Left renal cortex interstitium (tissue), 4 donors: Measurements from ENCODE around the gene LPAR3. TPM values are rescaled to one million over a fixed set of nuclear protein-coding genes. Genes with fewer than 3 reads are reported as not detected.
A peak's percentile ranks its signal among the peaks of the same experiment; 100 is the strongest.

Experiments
- DNase-seq, 4 donors: peaks; one replicate each; pipeline ENCODE4 v3.0.0-alpha.2; 2013; ENCODE audit warnings: low read depth in 4 of 4, low spot score in 2 of 4, missing footprints in 1 of 4
- polyA plus RNA-seq, 4 donors: library from polyadenylated mRNA; unstranded; fragments of 120-200 nt; gene quantifications; one replicate each; pipeline ENCODE4 v1.2.1, GENCODE V29; 2013; ENCODE audit not compliant: insufficient read length in 4 of 4

LPAR3 gene
- polyA plus RNA-seq, 4 donors = 0.85 to 1.4 (median 1.1) TPM

GRCh38 chr1:84859866-84860265 lies 33.1 kb downstream of the LPAR3 start:
- no peak for DNase-seq

- DNase-seq = no peak
Measured at GRCh38 chr1:84857906-84858305, 35.1 kb downstream of the LPAR3 start.

GRCh38 chr1:84856726-84857270 lies 36.2 kb downstream of the LPAR3 start:
- DNase-seq = no peak

- no peak for DNase-seq
Measured at GRCh38 chr1:84855691-84856630, 37.0 kb downstream of the LPAR3 start.

GRCh38 chr1:84855168-84855567 lies 37.8 kb downstream of the LPAR3 start:
- no peak for DNase-seq

- no peak for DNase-seq
Measured at GRCh38 chr1:84853741-84854721, 39.0 kb downstream of the LPAR3 start.

GRCh38 chr1:84851839-84852238 lies 41.2 kb downstream of the LPAR3 start:
- no peak for DNase-seq

- DNase-seq = no peak
Measured at GRCh38 chr1:84849357-84849975, 43.5 kb downstream of the LPAR3 start.

GRCh38 chr1:84847253-84848250 lies 45.5 kb downstream of the LPAR3 start:
- DNase-seq = peak in 2 of 4 donors; percentile 28

- DNase-seq = no peak
Measured at GRCh38 chr1:84846387-84846786, 46.6 kb downstream of the LPAR3 start.

- DNase-seq = no peak
Measured at GRCh38 chr1:84845357-84845756, 47.6 kb downstream of the LPAR3 start.

- no peak for DNase-seq
Measured at GRCh38 chr1:84844094-84844493, 48.9 kb downstream of the LPAR3 start.

GRCh38 chr1:84842748-84843231 lies 50.2 kb downstream of the LPAR3 start:
- DNase-seq = no peak

- no peak for DNase-seq
Measured at GRCh38 chr1:84841971-84842370, 51.0 kb downstream of the LPAR3 start.

GRCh38 chr1:84840346-84840745 lies 52.7 kb downstream of the LPAR3 start:
- no peak for DNase-seq

GRCh38 chr1:84839544-84839943 lies 53.5 kb downstream of the LPAR3 start:
- DNase-seq = no peak

GRCh38 chr1:84836145-84836544 lies 56.9 kb downstream of the LPAR3 start:
- DNase-seq = no peak

GRCh38 chr1:84835169-84835568 lies 57.8 kb downstream of the LPAR3 start:
- no peak for DNase-seq

- DNase-seq = no peak
Measured at GRCh38 chr1:84834419-84835064, 58.5 kb downstream of the LPAR3 start.
